Kidney epithelial cell (primary cell): ENCODE data around the gene THTPA. TPM values are rescaled to one million over a fixed set of nuclear protein-coding genes. Genes with fewer than 3 reads are reported as not detected.

Source experiments
- DNase-seq: peaks from one replicate; pipeline ENCODE4 v3.0.0-alpha.2; 2010; ENCODE audit warnings: low read depth
- H3K27me3 ChIP-seq: 2 replicates; pipeline ENCODE4 v1.6.0; 2011; ENCODE audit warnings: low read length; ENCODE audit not compliant: control insufficient read depth, insufficient read depth
- H3K36me3 ChIP-seq: 2 replicates; pipeline ENCODE4 v1.5.1; 2011; ENCODE audit warnings: low read length; ENCODE audit not compliant: control insufficient read depth, insufficient read depth
- H3K4me3 ChIP-seq: 2 replicates; pipeline ENCODE4 v1.5.1; 2011; ENCODE audit warnings: low read depth, mild to moderate bottlenecking, control low read depth, low read length
- CTCF ChIP-seq: IDR thresholded peaks from 2 replicates; pipeline ENCODE4 v1.5.1; 2011; ENCODE audit warnings: mild to moderate bottlenecking, moderate library complexity, low read length, control low read depth, inconsistent platforms; ENCODE audit not compliant: insufficient read depth, poor library complexity, severe bottlenecking
- total RNA-seq: library from RNA; depleted of rRNA; stranded (reverse); fragments of >200 nt; gene quantifications from 2 replicates; pipeline ENCODE4 v1.2.3, GENCODE V29; 2015

Gene THTPA
- total RNA-seq, 1 donor from 2014 or later: 8.5 TPM

DNA sequence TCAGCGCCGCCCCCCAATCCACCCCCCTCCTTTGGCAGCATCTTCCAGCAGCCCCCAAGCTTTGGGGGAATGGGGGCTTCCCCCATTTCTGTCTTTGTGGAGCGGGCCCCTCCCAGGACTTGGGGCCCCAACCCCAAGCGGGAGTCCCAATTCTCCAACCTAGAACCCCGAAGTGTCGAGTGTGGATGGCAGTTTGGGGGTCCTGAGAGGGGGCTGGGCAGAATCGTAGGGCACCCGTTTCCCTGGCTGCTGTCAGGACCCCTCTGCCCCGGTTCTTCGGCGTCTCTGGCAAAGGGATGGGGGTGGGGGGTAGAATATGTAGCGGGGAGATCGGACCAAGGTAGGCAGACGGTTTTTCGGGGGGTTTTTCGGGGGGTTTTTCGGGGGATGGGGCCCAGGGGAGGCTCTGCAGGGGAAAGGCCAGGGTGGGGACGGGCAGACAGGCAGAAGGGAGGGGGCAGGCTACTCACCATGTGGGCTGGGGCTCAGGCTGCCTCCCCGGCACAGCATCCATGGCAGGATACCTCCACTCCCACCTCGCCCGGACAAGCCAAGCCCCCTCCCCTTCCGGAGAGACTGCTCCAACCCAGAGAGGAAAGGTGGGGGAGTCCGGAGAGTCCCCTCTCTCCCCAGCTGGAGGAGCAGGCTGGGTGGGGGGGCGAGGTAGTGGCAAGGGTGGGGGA lies 21.8 kb downstream of the THTPA start:
- Histone ChIP-seq H3K4me3 (no peak overlapping the region), H3K27me3 (peaks cover 64% of the 10 kb centered on the region), H3K36me3 (no peaks in the 10 kb centered on the region)
- DNase-seq: no peak
- no peak for TF ChIP-seq CTCF

DNA sequence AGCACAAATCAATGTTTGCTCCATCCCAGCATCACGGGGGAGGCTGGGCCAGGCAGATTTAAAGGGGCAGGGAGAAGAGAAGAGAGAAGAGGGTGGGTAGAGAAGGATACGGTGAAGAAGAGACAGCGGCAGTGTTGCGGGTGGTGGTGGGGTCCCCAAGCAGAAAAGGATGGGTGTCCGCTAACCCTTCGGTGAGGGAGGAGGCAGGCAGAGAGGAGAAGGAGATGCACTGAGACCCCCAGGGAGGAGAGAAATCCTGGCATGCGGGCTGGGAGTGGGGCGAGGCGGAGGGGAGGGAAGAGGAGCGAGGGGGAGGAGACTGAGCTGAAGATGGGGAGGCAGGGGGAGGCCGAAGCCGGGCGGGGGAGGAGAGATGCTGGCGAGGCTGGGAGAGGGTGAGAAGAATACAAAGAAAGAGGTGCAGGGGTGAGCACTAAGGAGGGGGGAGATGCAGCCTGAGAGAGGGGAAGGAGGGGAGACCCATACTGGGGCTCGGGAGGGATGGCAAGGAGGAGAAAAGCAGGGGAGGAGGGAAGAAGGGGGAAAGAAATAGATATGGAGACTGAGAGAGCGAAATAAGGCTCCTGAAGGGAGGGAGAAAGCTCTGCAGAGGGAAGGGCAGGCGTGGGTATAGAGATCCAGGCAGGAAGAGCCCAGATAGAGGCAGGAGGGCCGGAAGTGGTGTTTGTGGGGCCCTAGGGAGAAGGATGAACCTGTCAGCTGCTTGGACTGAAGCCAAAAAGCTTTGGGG lies 22.7 kb downstream of the THTPA start, which contains the start of gene JPH4:
Gene JPH4 (minus strand): TSS at position 231 of the 751 bp plus-strand sequence. CDS start 1,337 bp downstream, outside the sequence.
- no peak for TF ChIP-seq CTCF
- no peaks in the 10 kb centered on the region for H3K36me3 ChIP-seq
- DNase-seq: no peak
- peaks cover 56% of the 10 kb centered on the region for H3K27me3 ChIP-seq
- no peak within 1 kb of the TSS for H3K4me3 ChIP-seq

- peaks cover 56% of the 10 kb centered on the region for H3K27me3 ChIP-seq
- TF ChIP-seq CTCF: no peak
- DNase-seq: no peak
- H3K36me3 ChIP-seq: no peaks in the 10 kb centered on the region
- H3K4me3 ChIP-seq: no peak overlapping the region
These were observed 23.2 kb downstream of the THTPA start for GRCh38 chr14:23579311-23579630.

- H3K36me3 ChIP-seq: no peaks in the 10 kb centered on the region
- peaks cover 56% of the 10 kb centered on the region for H3K27me3 ChIP-seq
- no peak for TF ChIP-seq CTCF
- no peak for DNase-seq
- no peak overlapping the region for H3K4me3 ChIP-seq
These were observed 23.7 kb downstream of the THTPA start for GRCh38 chr14:23579739-23580138.

GRCh38 chr14:23580152-23580926 lies 24.3 kb downstream of the THTPA start:
- H3K36me3 ChIP-seq: no peaks in the 10 kb centered on the region
- no peak for TF ChIP-seq CTCF
- no peak overlapping the region for H3K4me3 ChIP-seq
- DNase-seq: no peak
- peaks cover 51% of the 10 kb centered on the region for H3K27me3 ChIP-seq
